HepG2 (cell line): ENCODE measurements around the gene RNF40. TPM values are rescaled to one million over a fixed set of nuclear protein-coding genes. Genes with fewer than 3 reads are reported as not detected.

Experiments used
- ATAC-seq: fragments of 200-7000 bp; cut with Tn5 transposase; 3 replicates; pipeline ENCODE4 v1.9.1; 2020; ENCODE audit warnings: mild to moderate bottlenecking, moderate library complexity
- BruUV-seq: library from RNA; stranded (reverse); fragments of 400-500 nt; replicated peaks from 2 replicates; lab custom pipeline; 2021; lab: Mats Ljungman, UMichigan
- CTCF ChIA-PET: fragments of 300-600 bp; formaldehyde crosslinking; extraction: SDS; loops from one replicate; lab custom pipeline; 2021; ENCODE audit warnings: low total read pairs, inconsistent platforms, low intra/inter-chr PET ratio; lab: Yijun Ruan, JAX
- POLR2A ChIA-PET: fragments of 350-600 bp; sonication (Branson Sonifier 250); formaldehyde crosslinking; loops from one replicate; lab custom pipeline; 2020; ENCODE audit warnings: antibody characterized with exemption, inconsistent platforms; lab: Yijun Ruan, JAX
- DNase-seq: peaks from one replicate; pipeline ENCODE4 v3.0.0-alpha.2; 2015; ENCODE audit warnings: low spot score
- FAIRE-seq: peaks from 3 replicates; lab custom pipeline; 2011; peaks lifted over from hg19 to GRCh38; lab: Jason Lieb, UNC
- H2AFZ ChIP-seq: one replicate; pipeline ENCODE4 v1.6.1; 2011; ENCODE audit warnings: low read length, inconsistent platforms
- H3K27ac ChIP-seq: fragments of 300-600 bp; 3 replicates; pipeline ENCODE4 v1.8.0; 2011; ENCODE audit warnings: mixed run types, mild to moderate bottlenecking, mixed read lengths, low read length, inconsistent platforms; ENCODE audit not compliant: insufficient read depth; ENCODE audit errors: extremely low read length
- H3K27me3 ChIP-seq, 2 experiments: fragments of 200-600 bp in 1 of 2; 2 replicates in 1 of 2; 3 replicates in 1 of 2; pipeline versions ENCODE4 v1.6.0 to v1.8.0; 2011; ENCODE audit warnings: low read length in 2 of 2, mild to moderate bottlenecking in 2 of 2, moderate library complexity in 2 of 2, inconsistent platforms in 1 of 2; ENCODE audit not compliant: insufficient read depth in 2 of 2, control insufficient read depth in 1 of 2
- H3K36me3 ChIP-seq, 2 experiments: fragments of 200-600 bp in 1 of 2; replicated peaks in 1 of 2; 2 replicates in 1 of 2; 3 replicates in 1 of 2; pipeline versions ENCODE4 v1.5.1 to v1.8.0; 2011; ENCODE audit warnings: low read length in 2 of 2, inconsistent platforms in 1 of 2; ENCODE audit not compliant: insufficient read depth in 2 of 2, control insufficient read depth in 1 of 2
- H3K4me1 ChIP-seq: 2 replicates; pipeline ENCODE4 v1.5.1; 2012; ENCODE audit warnings: low read length, inconsistent platforms; ENCODE audit not compliant: insufficient read depth
- H3K4me2 ChIP-seq: 2 replicates; pipeline ENCODE4 v1.6.0; 2011; ENCODE audit warnings: low read depth, low read length, inconsistent platforms
- H3K4me3 ChIP-seq, 3 experiments: fragments of 200-600 bp in 1 of 3; sonication (generic), shearing (Covaris generic) in 1 of 3; replicated peaks in 1 of 3; 2 replicates each; pipeline ENCODE4 v1.5.1; 2011 to 2016; ENCODE audit warnings: low read length in 3 of 3, inconsistent platforms in 2 of 3, low read depth in 2 of 3, mild to moderate bottlenecking in 2 of 3, control low read depth in 1 of 3, mixed read lengths in 1 of 3; ENCODE audit not compliant: insufficient read depth in 1 of 3
- H3K79me2 ChIP-seq: one replicate; pipeline ENCODE4 v1.6.1; 2011; ENCODE audit warnings: low read length, inconsistent platforms; ENCODE audit not compliant: insufficient read depth
- H3K9ac ChIP-seq: 2 replicates; pipeline ENCODE4 v1.6.0; 2011; ENCODE audit warnings: mild to moderate bottlenecking, low read depth, low read length, inconsistent platforms; ENCODE audit not compliant: insufficient read depth
- H3K9me3 ChIP-seq: 2 replicates; pipeline ENCODE4 v1.5.1; 2012; ENCODE audit warnings: mild to moderate bottlenecking, low read length
- H4K20me1 ChIP-seq: 2 replicates; pipeline ENCODE4 v1.6.0; 2011; ENCODE audit warnings: inconsistent platforms, mild to moderate bottlenecking, low read length, moderate library complexity; ENCODE audit not compliant: insufficient read depth
- DNMT1 ChIP-seq: sonication (generic); formaldehyde crosslinking; IDR thresholded peaks from 2 replicates; pipeline ENCODE4 v1.5.1; 2020; ENCODE audit warnings: mild to moderate bottlenecking, missing genetic modification reagents
- ZNF263 ChIP-seq: sonication (generic); formaldehyde crosslinking; IDR thresholded peaks from 2 replicates; pipeline ENCODE4 v1.4.0; 2020; ENCODE audit warnings: missing genetic modification reagents
- ZNF770 ChIP-seq: sonication (generic); formaldehyde crosslinking; IDR thresholded peaks from 2 replicates; pipeline ENCODE4 v1.5.0; 2020; ENCODE audit warnings: mild to moderate bottlenecking, missing genetic modification reagents
- WGBS: methylation state at CpG from one replicate; pipeline ENCODE4 v1.1.6; 2017; ENCODE audit warnings: low lambda C conversion rate; 5-methylcytosine and 5-hydroxymethylcytosine counted together
- in situ Hi-C: cut with HindIII; loops from 2 replicates; pipeline ENCODE4 v1.10.0; 2017; ENCODE audit warnings: low pct_unique_long_range_greater_than_20kb; ENCODE audit not compliant: extremely low pct_ligation_motif_present
- intact Hi-C: fragments of 100-400 bp; cut with micrococcal nuclease; formaldehyde crosslinking; loops from one replicate; pipeline ENCODE4 v1.10.0; 2022; ENCODE audit not compliant: unreplicated experiment
- polyA plus RNA-seq, 8 experiments: library from polyadenylated mRNA; depleted of rRNA in 3 of 8; stranded (reverse) in 7 of 8; unstranded in 1 of 8; fragments of >200 nt; fragmentation: Illumina TruSeq in 4 of 8; extraction: Trizol in 4 of 8; gene quantifications; 2 replicates each; pipeline versions ENCODE4 v1.2.1 to v1.2.3, GENCODE V29; 2011 to 2016; ENCODE audit warnings: low read depth in 4 of 8, missing spikeins in 1 of 8, mixed read lengths in 1 of 8; ENCODE audit not compliant: insufficient read depth in 1 of 8
- total RNA-seq, 5 experiments: library from RNA; depleted of rRNA; stranded (reverse); fragments of >200 nt; fragmentation: Illumina TruSeq; extraction: Trizol; gene quantifications; 2 replicates each; pipeline ENCODE4 v1.2.3, GENCODE V29; 2016; ENCODE audit warnings: low read depth in 1 of 5

RNF40 gene
- total and polyA plus RNA-seq, 2 of the 13 experiments (the other 11 are each of a cell fraction or from before 2014, with no cell fraction given): 84.0 to 85.6 TPM

- CTCF ChIA-PET: no interaction called here
Observed at GRCh38 chr16:30794634-30795033, 32.5 kb downstream of the RNF40 start.

More at GRCh38 chr16:30794634-30795033, 32.5 kb downstream of the RNF40 start:
- TF ChIP-seq DNMT1 (CRISPR knock-in tag) (no peak), ZNF770 (CRISPR knock-in tag) (peak; percentile 74; the same call in 1 of the 2 replicates), ZNF263 (CRISPR knock-in tag) (0 out of 2 replicates have a peak, but pooled peaks have one; percentile 24)
- intact Hi-C loops (no loop called here), in situ Hi-C loops (no loop called here)
- Histone ChIP-seq H3K4me3 (no peak overlapping the region), H3K9me3 (no peaks in the 10 kb centered on the region), H2AFZ (no peak overlapping the region), H3K27me3 (peaks cover 4 to 21% of the 10 kb centered on the region in 2 experiments; a peak in 3 of 5 replicates), H4K20me1 (no peaks in the 10 kb centered on the region), H3K36me3 (no peaks in the 10 kb centered on the region), H3K9ac (no peak overlapping the region), H3K79me2 (no peaks in the 10 kb centered on the region), H3K4me1 (peaks cover 48% of the 10 kb centered on the region), H3K4me2 (no peak overlapping the region), H3K27ac (no peak overlapping the region)
- POLR2A ChIA-PET: interaction anchor here (1.3 to 7.0 kb wide), 2 partner anchors 11 to 80 kb away, joined by 3 to 42 read pairs; no protein-coding TSS in a partner anchor
- 45% methylated on average over 3 of the region's 3 CpGs for WGBS
- DNase-seq: no peak
- no TSS peak for BruUV-seq
- FAIRE-seq: no peak
- ATAC-seq: no peak
